HG02678 (cell line): ENCODE data around the gene SLC35B2.

Source experiments
- ATAC-seq: cut with Tn5 transposase; IDR thresholded peaks from one replicate; pipeline ENCODE4 v1.9.1; 2021; ENCODE audit warnings: mild to moderate bottlenecking, moderate library complexity; ENCODE audit not compliant: unreplicated experiment

Gene SLC35B2

DNA sequence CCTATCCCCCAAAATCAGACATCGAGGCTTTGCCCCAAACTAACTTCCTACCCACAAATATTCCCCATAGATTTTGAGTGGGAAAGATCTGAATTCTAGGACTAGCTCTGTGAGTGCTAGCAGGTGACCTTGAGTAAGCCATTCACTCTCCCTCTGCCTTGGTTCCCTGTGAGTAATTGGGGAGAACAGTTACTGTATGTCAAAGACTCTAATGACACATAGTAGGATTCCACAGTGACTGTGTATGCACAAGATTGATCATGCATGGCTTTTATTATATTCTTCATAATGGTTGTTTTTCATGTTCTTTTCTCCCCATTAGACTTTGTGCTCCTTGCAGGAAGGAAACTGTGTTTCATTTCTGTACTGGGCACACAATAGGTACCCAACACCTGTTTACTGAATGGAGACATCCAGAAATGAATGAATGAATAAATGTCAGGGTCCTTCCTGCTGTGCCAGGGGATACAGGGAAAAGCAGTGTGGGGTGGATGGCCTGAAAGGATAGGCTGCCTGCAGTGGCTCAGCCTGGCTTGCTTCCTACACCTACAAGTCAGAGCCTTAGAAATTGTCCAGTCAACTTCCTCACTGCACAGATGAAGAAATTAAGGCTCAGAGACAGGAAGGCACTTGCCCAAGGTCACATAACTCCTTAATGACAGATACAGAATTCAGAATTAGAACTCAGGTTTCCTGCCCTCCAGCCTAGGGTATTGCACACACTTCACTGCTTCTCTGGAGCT lies 12.0 kb upstream of the SLC35B2 start:
- no peak for ATAC-seq

DNA sequence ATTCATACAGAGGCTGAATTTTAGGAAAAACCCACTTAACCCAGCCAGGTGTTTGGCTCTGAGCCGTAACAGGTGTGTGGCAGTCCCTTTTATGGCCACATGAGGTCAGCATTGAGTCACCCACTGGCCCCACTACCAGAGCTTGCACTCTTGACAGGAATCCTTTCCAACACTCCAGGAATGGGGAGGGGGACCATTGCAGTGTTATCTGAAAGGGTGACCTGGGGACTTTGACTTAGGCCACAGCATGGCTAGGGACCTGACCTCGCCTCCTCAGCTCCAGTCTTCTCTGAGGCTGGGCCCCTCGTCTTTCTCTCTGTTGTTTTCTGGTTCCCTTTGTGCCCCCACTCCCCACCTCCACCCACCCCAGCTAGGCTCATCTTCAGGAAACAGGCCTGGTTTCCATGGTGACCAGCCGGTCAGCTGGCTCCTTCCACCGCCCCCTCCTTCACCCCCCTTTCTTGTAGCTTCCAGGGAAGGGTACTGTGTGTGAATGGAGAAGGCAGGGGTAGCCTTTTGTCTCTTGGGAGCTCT lies 10.8 kb upstream of the SLC35B2 start:
- ATAC-seq, result no peak

DNA sequence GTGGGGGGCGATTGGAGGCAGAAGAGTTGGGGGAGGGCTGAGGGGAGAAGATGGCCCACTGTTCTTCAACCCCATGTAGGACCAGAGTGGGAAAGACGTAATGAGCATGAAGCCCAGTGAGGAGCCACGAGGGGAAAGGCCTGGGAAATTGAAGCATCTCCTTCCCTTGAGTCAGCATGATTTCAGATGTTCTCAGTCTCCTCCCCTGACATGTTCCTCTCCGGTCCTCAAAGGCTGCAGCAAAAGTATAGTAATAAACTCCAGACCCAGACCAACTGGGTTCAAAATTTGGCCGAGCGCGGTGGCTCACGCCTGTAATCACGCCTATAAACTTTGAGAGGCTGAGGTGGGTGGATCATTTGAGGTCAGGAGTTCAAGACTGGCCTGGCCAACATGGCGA lies 9.9 kb upstream of the SLC35B2 start:
- no peak for ATAC-seq

DNA sequence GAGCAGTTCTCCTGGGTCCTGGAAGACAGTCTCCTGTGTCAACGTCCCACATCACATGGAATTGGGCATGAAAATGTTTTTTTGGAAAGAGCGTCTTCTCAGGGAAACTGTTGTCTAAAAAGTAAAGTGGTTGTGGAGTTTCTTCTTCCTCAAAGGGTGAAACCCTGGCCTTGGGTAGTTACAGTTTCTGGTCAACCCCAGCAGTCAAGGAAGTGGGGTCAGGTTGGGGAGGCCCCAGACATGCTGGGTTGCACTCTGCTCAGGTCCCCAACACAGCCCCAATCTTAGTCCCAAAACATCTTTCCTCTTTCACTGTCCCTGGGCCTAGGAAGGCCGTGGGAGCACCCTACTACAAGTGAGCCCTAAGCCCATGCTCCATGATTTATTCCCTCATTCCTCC lies 9.0 kb upstream of the SLC35B2 start:
- ATAC-seq, result peak; percentile 22

DNA sequence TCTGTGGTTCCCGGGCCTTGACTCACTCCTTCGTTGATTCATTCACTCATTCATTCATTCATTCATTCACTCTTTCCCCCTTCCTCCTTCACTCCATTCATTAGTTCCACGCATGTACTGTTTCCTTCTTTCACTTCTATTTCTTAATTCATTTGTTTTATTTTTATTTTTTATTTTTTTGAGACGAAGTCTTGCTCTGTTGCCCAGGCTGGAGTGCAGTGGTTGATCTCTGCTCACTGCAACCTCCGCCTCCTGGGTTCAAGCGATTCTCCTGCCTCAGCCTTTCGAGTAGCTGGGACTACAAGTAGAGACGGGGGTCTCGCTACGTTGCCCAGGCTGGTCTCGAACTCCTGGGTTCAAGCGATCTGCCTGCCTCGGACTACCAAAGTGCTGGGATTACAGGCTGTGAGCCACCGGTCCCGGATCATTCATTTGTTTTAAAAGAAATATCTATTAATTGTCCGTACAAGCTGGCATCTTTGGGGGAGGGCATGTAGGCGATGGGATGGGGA lies 8.4 kb upstream of the SLC35B2 start:
- no peak for ATAC-seq

DNA sequence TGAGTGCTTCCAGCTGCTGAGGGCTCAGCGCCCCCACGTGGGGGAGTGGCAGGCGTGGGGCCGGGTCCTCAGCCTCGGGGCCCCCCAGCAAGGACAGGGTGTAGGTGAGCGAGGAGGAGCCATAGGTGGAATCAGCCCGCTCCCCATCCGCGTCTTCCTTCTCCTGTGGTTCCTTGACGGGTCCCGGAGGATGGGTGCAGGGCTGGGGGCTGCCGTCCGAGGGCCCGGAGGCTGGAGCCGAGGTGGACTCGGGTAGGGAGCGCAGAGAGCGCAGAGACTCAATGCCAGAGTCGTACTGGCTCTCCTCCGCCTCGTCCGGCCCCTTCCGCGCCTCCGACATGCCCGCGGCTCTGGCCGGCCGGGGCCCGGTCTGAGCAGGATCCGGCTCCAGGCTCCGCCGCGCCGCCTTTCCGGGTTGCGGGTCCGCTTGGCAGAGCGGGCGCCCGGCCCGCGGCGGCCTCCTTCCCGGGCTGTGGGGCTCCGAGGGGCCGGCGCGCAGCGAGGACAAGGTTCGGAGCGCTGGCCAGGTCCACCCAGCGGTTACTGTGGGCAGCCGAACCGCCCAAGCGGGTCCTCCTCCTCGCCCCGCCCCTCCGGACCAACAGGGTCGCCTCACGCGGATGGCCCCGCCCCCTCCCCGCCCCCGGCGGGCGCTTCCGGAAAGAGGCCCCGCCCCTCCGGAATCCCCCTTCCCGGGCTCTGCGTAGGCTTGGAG lies 7.8 kb upstream of the SLC35B2 start, which contains the start of gene NFKBIE:
TSS of gene NFKBIE (minus strand) at position 545 of the 715 bp plus-strand sequence. CDS start at position 340, 205 bp downstream.
- ATAC-seq, result peak; percentile 41

DNA sequence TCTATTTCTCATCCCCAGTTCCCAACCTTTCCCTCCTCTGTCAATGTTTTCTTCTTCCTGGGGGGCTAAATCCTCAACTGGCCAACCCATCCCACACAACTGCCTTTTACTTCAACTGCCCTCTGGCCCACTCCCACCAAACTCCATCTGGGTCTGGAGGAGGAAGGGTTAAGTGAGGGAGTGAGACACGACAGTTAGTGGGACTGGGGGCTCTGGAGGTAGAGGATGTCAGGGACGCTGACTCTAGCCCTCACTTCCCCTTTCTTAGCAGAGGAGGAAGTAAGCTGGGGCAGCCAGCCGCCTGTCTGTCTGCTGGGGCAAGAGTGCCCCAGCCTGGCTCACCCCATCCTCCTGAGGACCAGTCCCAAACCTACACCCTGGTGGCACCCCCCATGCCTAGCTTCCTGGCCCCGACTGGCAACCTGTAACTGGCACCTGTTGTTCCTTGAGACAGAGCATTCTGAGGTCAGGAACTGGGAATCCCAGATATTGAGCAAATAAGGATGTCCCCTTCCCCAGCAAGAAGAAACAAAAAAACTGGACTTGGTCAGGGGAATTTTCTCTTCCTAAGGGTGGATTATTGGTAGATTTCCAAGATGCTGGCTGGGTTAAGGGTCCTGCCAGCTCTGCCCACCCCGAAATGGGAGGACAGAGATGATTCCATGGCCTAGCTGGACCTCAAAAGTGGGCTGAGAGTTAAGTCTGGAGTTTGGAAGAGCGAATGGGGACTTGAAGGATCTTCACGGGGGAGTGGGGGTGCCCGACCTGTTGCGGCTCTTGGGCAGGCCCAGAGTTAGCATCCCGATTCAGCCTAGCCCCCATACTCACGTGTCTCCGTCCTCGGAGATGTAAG lies 7.1 kb upstream of the SLC35B2 start:
- ATAC-seq, result peak; percentile 31

DNA sequence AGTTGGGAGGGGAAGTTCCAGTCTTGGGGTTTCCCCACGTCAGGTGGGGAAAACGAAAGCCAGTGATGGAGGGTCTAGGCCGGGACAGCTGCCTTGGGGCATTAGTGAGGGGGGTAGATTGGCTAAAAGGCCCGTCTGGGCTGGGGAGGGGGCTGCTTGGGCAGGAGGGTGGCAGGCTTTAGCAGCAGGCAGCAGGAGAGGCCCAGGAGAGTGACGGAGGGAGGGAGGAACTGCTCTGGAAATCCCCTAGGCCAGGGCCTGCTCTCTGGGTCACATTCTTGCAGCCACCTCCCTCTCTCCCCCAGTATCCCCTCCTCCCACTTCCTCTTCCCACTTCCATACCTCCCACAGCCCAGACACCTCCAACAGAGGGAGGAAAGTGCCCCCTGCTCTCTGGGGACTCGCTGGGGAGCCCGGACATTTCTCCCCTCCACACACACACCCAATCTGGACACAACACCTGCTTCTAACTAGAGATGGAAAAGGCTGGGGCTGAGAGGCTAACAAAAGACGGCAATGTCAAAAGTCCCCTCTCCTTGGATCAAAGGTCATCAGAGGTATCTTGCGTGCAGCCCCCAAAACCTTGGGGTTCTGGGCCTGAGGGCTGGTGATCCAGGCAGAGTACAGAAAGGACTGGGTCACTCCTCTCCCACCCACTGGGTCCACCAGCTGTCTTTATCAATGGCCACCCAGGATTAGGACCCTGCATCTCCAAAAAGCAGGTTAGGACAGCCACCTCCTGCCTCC lies 6.2 kb upstream of the SLC35B2 start:
- no peak for ATAC-seq

DNA sequence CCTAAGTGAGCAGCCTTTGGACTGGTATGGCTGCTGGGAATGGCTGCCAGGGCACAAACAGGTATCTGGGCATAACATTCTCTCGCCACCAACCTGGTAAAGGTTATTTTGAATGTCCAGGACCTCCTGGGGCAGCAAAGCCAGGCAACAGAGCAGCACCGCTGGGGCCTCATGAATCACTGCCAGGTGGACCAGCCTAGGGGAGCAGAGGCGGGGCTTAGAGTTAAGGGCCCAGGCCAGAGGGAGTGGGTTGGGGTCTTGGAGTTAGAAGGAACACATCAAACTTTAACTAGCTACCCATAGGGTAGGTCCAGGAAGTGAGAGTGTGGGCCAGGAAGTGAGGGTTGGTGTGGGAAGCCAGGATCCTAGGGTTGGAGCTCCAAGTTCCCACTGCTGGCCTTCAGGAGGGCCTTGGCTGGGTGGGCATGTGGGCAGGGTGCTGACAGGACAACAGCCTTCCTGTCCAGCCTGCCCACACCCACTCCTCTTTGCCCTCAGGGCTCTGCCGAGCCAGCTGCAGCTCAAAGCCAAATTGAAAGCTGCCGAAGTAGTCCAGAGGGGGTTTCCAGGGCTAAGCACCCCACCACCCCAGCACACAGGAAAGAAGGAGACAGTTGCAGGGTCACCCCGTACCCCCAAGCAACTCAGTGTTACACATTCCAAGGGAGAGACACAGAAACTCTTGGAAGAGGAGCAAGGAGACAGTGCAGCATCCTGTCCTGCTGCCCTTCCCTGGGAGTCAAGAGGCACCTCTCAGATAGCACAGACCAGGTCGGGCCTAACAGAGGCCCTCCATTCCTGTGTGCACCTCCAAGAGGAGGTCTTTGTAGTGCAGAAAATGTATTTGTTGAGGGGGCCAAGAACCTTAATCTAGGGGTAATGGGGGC lies 5.4 kb upstream of the SLC35B2 start:
- ATAC-seq, result no peak

DNA sequence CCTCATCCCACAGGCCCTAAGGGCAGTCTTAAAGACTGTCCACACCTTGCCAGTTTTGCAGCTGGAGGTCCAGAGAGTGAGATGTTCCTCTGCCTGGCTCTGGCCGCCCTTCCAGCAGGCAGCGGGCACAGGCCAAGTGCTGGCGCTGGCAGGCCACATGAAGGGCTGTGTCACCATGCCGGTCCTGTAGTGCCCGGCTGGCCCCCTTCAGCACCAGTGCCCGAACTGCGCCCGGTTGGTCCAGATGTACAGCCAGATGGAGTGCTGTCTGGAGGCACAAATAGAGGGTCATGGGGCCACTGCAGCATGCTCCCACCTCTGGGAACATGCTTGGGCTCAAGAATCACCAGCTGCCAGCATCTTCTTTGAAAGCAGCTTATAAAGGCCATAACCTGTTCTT lies 4.3 kb upstream of the SLC35B2 start:
- ATAC-seq, result no peak

DNA sequence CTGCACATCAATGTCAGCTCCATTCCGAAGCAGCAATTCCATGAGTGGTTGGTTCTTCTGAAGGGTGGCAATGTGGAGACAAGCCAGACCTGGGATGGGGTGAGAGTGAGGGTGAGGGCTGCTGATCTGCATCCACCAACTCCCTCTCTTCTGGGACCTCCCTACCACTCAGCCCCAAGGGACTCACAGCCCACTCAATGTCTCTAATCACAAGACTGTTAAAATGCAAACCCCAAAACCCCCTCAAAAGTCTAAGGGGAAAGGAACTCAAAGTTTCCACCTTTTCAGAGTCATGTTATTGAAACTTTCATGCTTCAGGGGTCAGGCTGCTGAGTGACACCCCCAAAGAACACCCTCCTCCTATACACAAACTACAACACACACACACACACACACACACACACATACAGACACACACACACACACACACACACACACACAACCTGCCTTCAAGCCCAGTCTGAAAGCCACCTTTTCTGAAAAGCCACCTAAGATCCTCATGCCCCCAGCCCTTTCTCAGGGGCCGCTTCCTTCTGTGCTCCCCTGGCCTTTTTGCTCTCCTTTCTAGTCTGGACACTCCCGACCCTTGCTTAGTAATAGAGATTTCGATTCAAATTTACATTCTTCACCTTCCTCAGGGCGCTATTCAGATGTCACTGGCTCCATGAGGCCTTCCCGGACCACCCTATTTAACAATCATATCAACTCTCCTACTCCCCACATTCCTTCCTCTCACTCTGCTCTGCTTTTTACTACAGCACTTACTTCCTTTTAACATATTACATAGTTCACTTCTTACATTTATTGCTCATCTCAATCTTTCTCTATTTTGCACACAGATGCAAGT lies 3.3 kb upstream of the SLC35B2 start:
- no peak for ATAC-seq

DNA sequence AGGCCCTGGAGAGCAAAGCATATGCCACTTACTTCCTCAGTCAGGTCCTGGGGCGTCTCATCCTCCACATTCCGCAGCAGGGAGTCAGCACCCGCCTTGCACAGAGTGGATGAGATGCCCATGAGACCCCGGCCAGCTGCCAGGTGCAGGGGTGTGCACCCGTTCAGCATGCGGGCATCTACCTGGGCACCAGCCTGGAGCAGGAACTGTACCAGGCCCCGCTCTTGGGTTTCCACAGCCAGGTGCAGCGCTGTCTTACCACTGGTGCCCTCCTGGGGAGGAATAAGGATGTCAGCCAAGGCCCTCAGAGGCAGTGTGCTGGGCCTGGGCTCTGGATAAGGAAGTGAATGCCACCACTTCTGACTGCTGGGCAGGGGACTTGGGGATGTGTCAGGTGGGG lies 2.7 kb upstream of the SLC35B2 start:
- no peak for ATAC-seq

DNA sequence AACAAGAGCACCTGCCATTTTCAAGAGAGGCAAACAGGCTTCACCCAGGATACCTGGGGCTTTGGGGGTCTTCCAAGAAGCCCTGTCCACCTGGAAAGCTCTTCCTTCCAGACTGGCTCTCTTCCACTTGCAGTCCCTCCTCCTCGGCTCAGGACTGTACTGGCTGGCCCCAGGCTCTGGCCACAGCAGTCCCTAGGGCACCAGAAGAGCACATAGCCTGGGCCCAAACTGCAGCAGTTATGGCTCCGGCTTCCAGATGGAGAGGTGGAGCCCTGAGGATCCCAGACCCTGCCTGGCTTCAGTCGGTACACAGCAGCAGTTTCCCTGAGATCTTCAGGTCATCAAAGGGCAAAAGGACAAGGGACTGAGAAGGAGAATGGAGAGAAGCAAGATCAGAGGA lies 1.6 kb upstream of the SLC35B2 start:
- no peak for ATAC-seq

DNA sequence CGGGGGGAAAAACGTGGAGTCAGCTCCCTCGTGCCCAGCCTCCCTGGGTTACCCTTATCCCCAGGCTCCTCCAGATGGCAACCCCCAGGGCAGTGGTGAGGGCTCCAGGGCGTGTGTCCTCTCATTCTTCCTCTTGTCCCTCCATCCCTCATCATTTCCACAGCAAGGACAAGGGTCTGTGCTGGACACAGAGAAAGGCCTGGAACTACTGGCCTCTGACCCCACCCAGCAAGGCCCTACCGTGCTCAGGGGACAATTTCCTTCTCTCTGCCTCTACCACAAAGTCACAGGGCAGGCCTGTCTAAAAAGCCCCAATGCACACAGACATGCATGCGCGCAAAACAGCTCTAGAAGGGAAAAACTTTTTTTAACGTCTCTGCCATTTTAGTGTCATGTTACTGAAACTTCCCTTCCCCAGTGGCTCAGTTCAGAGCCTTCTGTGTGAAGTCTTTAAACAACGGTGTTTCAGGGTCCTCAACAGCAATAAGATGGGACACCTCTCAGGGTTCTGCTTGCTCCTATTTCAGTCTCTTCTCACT lies 1.1 kb upstream of the SLC35B2 start:
- ATAC-seq, result no peak

DNA sequence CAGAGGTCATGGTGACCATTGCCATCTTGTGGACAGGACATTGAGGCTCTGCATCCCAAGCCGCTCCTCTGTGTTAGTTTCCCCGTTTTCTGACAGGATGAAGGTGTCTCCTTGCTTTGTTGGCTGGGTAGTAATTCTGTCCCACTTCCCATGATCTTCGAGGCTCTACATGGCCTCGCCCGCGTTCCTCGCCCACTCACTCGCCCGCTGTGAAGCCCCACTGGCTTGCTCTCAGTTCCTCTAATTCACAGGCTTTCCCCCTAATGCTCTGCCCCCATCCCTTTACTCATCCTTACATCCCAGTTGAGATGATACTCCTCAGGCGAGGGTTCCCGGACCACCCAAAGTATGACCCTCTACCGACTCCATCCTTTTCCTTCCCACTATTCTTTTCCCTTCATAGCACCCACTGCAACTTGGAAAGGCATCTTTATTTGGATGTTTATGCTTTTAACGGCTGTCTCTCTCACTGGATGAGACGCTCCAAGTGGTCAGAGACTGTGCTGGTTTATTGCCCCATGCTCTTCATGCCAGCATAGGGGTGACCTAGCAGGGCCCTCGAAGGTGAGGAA lies 511 bp upstream of the SLC35B2 start:
- peak; percentile 9 for ATAC-seq

DNA sequence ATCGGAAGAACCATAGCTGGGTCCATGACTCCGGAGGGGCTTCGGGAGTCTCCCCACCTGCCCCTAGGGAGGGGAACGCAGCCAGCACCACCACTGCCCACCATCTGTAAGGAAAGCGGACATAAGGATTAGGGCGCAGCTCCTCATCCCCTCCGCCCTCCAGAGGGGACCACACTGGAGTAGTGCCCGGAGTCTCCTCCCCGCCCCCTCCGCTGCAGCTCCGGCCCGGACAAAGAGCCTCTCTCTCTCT lies 628 bp downstream of the SLC35B2 start:
- ATAC-seq, result no peak

DNA sequence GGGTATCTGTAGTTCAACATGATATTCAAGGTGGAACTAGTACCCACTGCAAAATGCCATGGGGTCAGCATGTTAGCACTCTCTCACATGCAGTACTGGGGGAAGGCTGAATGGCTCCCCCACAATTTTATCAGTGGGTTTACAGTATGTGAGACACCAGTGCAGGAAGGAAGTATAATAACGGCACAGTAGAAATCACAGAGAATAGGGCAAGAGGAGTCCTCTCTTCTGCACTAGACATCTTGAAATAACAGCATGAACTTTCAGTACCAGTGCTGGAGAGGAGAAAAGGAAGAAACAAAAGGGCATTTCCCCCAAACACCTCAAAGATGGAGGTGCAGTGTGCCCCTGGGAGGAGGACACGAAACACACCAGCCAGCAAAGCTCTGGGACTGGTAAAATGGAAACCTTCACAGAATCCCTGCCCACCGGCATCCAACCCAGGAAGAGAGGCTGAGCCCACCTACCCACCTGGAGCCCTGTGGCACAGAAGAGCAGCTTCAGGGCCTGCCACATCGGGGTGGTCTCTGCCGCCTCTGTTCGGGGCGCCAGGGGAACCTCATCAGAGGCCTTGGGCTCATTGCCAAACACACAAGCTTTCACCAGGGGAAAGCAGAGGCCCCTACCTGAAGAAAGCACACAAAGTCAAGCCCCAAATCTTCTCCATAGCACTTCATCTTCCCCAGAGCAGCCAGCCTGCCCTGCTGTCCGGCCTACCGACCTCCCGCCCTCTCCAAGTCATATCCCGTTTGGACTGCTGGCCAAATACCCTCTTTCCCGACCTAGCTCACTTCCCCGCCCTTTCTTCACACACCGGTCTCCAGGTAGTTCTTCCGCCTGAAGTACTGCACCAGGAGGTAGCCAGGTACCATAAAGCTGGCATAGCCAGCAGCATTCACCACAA lies 1.2 kb downstream of the SLC35B2 start:
- no peak for ATAC-seq
